Measurements from ENCODE around the gene NUMBL.

DNA sequence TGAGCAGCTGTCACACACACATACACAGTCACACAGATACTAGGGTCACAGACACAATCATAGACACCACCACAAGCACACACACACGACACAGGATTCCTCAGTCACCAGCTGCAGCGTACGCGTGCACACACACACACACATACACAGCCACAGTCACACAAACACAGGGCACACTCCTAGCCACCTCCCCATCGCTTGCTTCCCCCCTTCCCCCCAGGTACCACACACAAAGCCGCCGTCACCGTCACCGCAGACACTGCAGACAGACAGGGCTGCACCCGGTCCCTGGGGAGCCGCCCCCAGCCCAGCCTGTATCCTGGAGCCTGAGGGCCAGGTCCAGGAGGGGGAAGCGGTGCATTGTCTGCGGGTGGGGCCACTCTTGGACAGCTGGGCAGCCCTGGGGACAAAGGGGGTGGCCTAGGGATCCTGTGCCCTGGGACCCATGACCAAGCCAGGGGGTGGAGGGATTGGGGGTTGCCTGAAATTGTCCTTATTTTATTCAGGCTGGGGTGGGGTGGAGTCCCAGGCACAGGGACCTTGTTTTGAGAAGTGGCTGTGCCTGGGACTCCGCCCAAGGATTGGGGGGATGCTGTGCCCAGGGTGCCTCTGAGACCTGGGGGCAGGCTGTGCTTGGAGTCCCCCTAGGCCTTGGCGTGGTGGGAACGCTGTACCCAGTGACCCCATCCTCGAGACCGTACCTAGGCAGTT lies 957 bp downstream of the NUMBL start:
- TF ChIP-seq EZH2 (IDR thresholded peaks at IDR 0.05) (no peak), POLR2AphosphoS5 (IDR thresholded peaks at IDR 0.05; ENCODE audit: borderline replicate concordance, low read depth, low read length) (no peak)
